ENCODE results near the gene SIGLEC6. TPM values are rescaled to one million over a fixed set of nuclear protein-coding genes. Genes with fewer than 3 reads are reported as not detected.
A peak's percentile ranks its signal among the peaks of the same experiment; 100 is the strongest.

SIGLEC6 gene
- total RNA-seq, 1 experiment from 2014 or later = not detected

- POLR2A ChIA-PET = no interaction called here
- Histone ChIP-seq H3K4me3 (ENCODE audit: low read depth in 2 of 2, low read length in 2 of 2) (no peak overlapping the region), H3K27ac (ENCODE audit: low read length) (no peak overlapping the region), H3K27me3 (ENCODE audit: control insufficient read depth, insufficient read depth, low read length) (peaks cover 7% of the 10 kb centered on the region), H3K36me3 (ENCODE audit: control insufficient read depth, insufficient read depth, low read length) (no peaks in the 10 kb centered on the region), H3K4me1 (ENCODE audit: control insufficient read depth, insufficient read depth, low read length) (no peaks in the 10 kb centered on the region), H3K9me3 (ENCODE audit: control insufficient read depth, insufficient read depth, low read depth, low read length) (no peaks in the 10 kb centered on the region)
- ATAC-seq (no peak), DNase-seq (ENCODE audit: low read depth, low spot score) (no peak)
- BruUV-seq (replicated peaks) = no TSS peak
- intact Hi-C loops (cut with micrococcal nuclease; ENCODE audit: unreplicated experiment) = no loop called here
- TF ChIP-seq REST (IDR thresholded peaks at IDR 0.05; ENCODE audit: insufficient read depth in 1 of 2, low read depth in 2 of 2, low read length in 1 of 2) = no peak
- no peak for TF ChIP-seq CTCF (IDR thresholded peaks at IDR 0.05)
- no peak for TF ChIP-seq TCF7L2 (IDR thresholded peaks at IDR 0.05; ENCODE audit: low read depth, low read length)
- no peak for TF ChIP-seq POLR2AphosphoS5 (IDR thresholded peaks at IDR 0.05; ENCODE audit: low read depth, low read length)
- no peak for TF ChIP-seq SIN3A (IDR thresholded peaks at IDR 0.05; ENCODE audit: borderline replicate concordance, insufficient read depth, low read depth, low read length)
- CTCF ChIA-PET = interaction anchor here (0.8 kb wide), 1 partner anchor 39 kb away, joined by 3 read pairs; no protein-coding TSS in a partner anchor
- in situ Hi-C loops (cut with HindIII; ENCODE audit: low pct_unique_long_range_greater_than_20kb, low sequenced_read_pairs) = no loop called here
Observed at GRCh38 chr19:51513968-51514367, 17.5 kb downstream of the SIGLEC6 start.

- no peak overlapping the region for H3K4me3 ChIP-seq (ENCODE audit: low read depth in 2 of 2, low read length in 2 of 2)
- intact Hi-C loops (cut with micrococcal nuclease; ENCODE audit: unreplicated experiment) = no loop called here
- in situ Hi-C loops (cut with HindIII; ENCODE audit: low pct_unique_long_range_greater_than_20kb, low sequenced_read_pairs) = no loop called here
- H3K27ac ChIP-seq (ENCODE audit: low read length) = no peak overlapping the region
- no peaks in the 10 kb centered on the region for H3K36me3 ChIP-seq (ENCODE audit: control insufficient read depth, insufficient read depth, low read length)
- TF ChIP-seq REST (IDR thresholded peaks at IDR 0.05; ENCODE audit: insufficient read depth in 1 of 2, low read depth in 2 of 2, low read length in 1 of 2) = no peak
- no peak for TF ChIP-seq TCF7L2 (IDR thresholded peaks at IDR 0.05; ENCODE audit: low read depth, low read length)
- peak; percentile 37 for TF ChIP-seq CTCF (IDR thresholded peaks at IDR 0.05)
- TF ChIP-seq POLR2AphosphoS5 (IDR thresholded peaks at IDR 0.05; ENCODE audit: low read depth, low read length) = no peak
- TF ChIP-seq SIN3A (IDR thresholded peaks at IDR 0.05; ENCODE audit: borderline replicate concordance, insufficient read depth, low read depth, low read length) = no peak
- peaks cover 7% of the 10 kb centered on the region for H3K27me3 ChIP-seq (ENCODE audit: control insufficient read depth, insufficient read depth, low read length)
- ChIA-PET POLR2A (no interaction called here), CTCF (interaction anchor here (0.6 kb wide), 1 partner anchor 22 kb away, joined by 4 read pairs; no protein-coding TSS in a partner anchor)
- ATAC-seq (no peak), DNase-seq (ENCODE audit: low read depth, low spot score) (no peak)
- H3K4me1 ChIP-seq (ENCODE audit: control insufficient read depth, insufficient read depth, low read length) = no peaks in the 10 kb centered on the region
- BruUV-seq (replicated peaks) = no TSS peak
- H3K9me3 ChIP-seq (ENCODE audit: control insufficient read depth, insufficient read depth, low read depth, low read length) = no peaks in the 10 kb centered on the region
Observed at GRCh38 chr19:51511353-51511752, 20.1 kb downstream of the SIGLEC6 start.

Data from Panc1 (cell line).